GM04503 (cell line): Measurements from ENCODE around the gene SOCS1.
"Not testable (repeated sequence)": the region's sequence is repeated elsewhere in the genome, so short reads cannot be mapped to it uniquely, and the experiment has no call there.

Experiments used
- DNase-seq: peaks from one replicate; pipeline ENCODE4 v3.0.0-alpha.2; 2012; ENCODE audit warnings: low read depth

Gene SOCS1, protein sequence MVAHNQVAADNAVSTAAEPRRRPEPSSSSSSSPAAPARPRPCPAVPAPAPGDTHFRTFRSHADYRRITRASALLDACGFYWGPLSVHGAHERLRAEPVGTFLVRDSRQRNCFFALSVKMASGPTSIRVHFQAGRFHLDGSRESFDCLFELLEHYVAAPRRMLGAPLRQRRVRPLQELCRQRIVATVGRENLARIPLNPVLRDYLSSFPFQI

DNA sequence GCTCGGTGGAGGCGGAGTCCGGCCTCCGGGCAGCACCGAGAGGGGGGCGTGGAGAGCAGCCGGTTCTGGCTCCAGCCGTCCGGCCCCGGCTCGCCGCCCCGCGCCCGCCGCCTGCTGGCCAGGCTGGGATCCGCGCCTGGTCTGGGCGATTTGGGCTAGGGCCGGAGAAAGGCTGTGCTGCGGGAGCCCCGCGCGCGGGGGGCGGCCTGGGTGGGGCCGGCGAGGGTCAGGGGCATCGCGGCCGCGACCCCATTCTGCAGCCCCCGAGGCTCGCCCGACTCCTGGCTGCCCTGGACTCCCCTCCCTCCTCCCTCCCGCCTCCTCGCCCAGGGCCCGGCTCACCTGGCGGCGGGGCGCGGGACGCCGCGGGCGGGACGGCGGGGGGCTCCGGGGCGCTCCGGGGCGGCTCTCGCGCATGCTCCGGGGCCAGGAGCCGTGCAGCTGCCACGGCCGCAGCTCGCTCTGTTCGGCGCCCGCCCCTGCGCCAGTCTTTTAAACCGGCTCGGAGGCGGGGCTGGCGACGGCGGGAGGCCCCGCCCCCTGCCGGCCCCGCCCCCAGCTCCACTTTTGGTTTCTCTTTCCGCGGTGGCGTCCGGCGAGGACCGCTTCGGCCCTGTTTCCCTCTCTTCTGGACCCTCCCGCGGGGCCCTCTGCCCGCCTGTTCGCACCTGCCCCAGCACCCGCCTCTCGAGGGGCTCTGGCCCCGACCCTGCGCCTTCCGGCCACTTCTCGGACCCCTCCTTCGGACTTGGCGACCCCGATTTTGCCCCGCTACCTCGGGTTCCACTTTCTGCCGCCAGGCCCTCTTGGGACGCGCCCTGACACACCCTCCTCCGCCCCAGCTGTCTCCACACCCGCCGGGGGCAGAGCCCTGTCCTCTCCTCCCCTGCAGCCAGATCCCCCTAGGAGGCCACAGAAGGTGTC lies at the start of gene SOCS1:
TSS of gene SOCS1 (minus strand) at position 468 of the 924 bp plus-strand sequence. CDS start 726 bp downstream, outside the sequence.
- DNase-seq: no peak

DNA sequence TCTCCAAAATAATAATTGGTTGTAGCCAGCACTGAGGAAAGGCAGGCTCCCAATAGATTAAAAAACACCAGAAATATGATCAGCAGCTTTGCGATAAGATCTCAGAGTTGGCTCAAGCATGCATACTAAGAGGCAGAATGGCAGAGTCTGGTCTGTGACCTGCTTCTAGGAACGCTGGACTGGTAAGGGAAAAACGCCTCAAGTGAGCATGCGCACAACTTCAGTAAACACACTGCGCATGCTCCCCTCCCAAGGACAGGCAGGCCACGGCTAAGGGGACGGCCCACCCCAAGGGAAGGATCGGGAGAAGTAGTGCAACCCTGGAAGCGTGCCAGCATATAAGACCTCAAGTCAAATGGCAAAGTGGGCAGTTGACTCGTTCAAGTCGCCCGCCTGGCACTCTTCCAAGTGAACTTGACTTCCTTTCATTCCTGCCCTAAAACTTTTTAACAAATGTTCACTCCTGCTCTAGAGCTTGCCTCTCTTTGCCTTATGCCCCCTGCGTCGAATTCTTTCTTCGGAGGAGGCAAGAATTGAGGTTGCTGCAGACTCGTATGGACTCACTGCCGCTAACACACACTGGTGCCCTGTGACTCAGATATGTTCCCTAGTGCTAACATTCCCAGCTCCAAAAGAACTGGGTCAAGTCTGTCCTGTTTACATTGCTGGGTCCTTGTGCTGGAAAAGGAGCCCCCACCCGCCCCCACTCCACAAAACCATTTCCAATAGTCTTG lies 47.6 kb upstream of the SOCS1 start:
- DNase-seq: no peak

DNA sequence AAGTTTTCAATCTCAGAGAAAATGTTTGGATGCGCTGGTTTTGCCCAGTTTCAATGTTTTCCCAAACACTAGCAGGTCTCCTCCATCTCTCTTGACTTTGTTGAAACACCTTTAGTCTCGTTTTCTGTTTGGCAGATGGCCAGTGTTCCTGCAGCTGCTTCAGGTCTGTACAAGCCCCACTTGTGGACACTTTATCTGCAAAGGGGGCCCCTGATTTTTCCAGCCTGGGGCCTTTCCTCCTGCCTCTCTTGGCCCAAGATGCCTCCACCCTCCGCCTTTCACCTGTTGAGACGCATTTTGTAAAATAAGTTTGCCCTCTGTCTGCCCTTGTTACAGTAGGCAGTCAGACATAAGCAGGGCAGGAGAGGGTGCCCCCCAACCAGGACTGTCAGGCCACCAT lies 47.0 kb upstream of the SOCS1 start:
- no peak for DNase-seq

DNA sequence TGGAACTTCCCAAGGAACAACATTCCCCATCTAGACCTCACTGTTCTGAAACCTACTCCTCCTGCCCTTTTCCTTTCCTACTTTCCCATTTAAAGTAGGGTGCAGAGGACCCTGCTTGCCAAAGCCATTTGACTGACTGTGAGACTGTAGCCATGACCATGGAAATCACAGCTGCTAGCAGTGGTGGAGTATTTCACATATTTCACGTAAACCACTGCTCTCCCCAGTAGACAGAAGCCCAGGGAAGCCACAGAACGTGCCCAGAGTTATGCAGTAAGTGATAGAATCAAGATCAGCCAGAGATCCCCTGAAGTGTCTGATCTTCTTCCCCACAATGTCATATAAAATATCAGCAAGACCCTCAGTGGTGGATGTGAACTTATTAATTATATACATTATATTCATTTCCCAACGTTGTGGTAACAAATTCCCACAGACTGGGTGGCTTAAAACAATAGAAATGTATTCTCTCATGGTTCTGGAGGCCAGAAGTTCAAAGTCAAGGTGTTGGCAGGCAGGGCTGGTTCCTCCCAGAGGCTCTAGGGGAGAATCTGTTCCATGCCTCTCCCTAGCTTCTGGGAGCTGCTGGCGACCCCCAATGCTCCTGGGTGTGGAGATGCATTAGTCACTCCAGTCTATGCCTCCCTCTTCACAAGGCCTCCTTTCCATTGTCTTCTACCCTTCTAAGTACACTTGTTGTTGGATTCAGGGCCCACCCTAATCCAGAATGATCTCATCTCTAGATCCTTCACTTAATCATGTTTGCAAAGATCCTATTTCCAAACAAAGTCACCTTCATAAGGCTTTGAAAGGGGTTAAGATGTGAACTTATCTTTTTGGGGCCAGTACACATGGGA lies 45.9 kb upstream of the SOCS1 start:
- no peak for DNase-seq

DNA sequence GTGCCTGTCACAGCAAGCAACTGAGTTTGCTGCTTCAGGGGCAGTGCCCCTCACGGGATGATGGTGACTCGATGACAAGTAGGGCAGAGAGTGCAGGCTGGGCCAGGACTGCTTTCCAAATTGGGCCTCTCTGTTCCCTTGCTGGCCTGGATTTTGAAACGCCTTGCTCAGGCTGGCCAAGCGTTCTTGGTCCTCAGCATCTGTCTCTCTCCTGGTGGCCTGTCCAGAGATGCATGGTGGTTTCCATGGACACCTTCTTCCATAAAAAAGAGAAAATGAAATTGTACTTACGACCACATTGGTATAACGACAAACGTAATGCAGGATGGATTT lies 44.5 kb upstream of the SOCS1 start:
- DNase-seq: no peak

DNA sequence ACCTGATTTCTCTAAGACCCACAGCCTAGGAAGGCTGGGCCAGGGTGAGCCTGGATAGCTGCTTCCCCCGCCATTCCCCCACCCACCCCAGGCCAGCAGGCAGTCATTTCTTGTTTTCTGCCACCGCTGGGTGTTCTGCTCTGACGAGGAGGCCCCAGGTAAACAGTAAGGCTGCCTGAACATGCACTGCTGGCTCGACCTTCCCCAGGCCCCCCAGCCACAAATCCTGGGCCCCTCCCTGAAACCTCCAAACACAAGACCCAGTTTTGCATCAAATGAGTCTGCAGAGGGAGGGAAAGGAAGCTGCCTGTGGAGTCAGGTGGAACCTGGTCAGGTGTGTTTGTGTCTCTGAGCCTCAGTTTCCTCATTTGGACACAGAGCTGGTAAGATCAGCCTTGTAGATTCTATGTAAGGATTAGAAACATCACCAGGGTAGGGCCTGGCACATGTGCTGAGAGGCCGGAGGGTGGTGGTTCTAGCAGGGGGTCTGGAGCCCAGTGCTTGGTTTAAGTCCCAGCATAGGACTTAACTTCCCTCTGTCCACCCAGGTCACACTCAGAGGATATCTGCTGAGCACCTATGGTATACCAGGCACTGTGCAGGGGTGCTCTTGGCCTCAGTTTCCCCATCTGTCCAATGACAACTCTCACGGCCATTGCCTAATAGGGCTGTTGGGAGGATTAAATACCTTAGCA lies 44.0 kb upstream of the SOCS1 start:
- no peak for DNase-seq

DNA sequence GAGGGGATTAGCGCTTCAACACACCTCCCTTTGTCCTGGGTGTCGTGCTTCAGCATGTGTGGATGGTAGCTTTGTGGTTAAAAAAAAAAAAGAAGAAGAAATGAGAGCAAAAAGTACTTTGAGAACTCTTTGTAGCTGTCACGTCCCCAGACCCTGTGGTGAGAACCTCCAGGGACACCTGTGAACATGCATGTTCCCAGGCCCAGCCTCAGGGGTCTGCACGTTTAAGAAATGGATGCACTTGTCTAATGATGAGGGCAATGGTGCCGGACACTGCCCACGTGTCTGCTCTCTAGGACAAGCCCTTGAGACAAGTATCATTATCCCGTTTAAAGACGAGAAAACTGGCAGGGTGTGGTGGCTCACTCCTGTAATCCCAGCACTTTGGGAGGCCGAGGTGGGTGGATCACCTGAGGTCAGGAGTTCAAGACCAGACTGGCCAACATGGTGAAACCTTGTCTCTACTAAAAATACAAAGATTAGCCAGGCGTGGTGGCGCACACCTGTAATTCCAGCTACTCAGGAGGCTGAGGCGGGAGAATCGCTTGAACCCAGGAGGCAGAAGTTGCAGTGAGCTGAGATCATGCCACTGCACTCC lies 43.0 kb upstream of the SOCS1 start:
- not testable (repeated sequence) for DNase-seq

DNA sequence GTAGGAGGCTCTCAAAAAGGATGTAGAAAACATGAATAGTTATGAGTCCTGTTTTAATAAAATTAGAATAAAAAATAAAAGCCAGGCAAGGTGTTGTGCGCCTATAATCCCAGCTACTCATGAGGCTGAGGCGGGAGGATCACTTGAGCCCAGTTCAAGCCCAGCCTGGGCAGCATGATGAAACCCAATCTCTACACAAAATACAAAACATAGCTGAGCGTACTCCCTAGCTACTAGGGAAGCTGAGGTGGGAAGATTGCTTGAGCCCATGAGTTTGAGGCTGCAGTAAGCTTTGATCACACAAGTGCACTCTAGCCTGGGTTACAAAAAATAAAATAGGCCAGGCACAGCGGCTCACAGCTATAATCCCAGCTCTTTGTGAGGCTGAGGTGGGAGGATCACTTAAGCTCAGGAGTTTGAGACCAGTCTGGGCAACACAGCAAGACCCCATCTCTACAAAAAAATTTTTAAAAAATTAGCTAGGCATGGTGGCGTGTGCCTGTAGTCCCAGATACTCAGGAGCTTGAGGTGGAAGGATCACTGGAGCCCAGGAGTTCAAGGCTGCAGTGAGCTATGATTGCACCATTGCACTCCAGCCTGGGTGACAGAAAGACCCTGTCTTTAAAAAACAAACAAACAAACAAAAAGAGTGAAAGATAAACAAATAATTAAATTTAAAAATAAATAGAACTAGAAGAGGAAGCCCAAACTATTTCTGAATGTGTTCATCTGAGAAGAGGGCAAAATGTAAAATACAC lies 42.3 kb upstream of the SOCS1 start:
- DNase-seq: no peak

DNA sequence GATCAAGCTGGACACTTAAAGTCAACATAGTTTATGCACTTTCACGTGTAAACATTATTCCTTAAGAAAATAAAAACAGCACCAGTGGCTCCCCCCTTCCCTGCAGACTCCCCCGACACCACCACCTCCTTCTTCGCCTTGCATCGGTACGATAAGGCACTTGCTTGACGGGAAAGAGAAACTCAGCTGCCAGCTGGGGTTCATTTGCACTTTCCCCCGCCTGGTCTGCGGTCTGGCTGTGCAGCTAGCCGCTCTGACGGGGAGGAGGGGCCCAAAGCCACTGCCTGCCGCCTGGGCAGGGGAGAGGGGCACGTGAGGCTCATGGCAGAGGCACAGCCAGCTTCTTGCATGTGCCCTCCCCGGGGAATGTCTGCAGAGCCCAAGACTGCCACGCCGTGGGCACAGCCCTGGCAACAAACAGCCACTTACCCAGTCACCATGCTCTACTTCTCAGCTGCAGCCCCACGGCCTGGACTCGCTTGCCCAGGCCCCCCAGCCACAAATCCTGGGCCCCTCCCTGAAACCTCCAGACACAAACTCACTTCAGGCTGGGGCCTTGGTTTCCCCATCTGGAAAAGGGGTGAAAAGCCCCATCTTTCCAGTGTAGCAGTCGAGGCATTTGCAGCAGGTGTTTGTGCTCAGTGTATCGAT lies 41.6 kb upstream of the SOCS1 start:
- no peak for DNase-seq

DNA sequence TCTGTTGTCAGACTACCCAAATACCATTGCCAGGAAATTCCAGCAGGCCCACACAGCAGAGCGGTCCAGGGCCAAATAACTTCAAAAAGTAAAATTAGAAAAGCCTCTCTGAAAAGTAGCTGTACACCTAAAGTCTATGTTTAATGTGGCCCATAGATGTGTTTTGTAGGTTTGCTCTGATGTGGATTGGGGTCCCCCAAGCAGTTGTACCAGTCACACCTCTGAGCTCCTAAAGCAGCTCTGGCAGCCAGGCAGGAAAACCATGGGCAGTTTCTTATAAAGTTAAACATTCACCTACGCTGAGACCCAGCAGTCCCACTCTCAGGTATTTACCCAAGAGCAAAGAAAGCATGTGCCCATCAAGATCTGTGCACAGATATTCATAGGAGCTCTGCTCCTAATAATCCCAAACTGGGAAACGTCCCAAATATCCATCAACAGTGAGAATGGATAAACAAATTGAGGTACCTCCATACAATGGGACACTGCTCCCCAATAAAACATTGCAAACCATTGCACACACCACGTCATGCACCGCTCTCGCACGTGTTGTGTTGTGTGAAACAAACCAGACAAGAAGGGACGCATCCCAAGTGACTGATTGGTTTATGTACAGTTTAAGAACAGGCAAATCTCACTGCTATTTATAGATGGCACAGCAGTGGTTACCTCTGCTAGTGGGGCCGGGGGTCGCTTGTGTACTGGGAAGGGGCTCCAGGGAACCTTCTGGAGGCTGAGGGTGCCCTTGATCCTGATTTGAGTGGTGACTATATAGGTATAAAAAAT lies 40.9 kb upstream of the SOCS1 start:
- no peak for DNase-seq

DNA sequence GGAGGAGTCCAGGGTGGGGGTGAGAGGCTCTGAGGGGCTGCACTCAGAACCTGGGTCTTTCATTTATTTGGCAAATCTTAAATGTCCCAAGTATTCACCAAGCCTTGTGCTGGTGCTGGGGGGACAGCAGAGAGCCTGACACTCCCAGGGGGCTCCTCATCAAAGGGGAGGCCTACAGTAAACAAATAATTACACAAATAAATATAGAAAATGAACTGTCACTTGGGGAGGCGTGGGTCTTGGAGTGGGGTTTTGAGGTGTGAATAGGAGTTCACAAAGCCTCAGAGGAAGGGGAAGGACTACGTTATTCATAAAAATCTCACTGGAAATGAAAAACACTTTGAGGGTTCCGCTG lies 40.3 kb upstream of the SOCS1 start:
- no peak for DNase-seq

DNA sequence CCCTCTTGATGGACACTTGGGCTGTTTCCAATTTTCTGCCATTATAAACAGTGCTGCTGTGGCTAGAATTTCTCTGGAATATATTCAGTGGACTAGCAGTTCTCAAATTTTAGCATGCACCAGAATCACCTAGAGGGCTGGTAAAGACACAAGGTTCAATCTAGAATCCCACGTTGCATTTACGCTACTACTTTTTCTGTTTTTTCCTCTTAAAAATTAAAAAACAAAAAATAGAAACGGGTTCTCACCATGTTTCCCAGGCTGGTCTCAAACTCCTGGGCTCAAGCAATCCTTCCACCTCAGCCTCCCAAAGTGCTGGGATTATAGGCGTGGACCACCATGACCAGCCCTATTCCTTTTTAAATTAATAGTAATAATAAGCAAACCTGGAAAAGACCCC lies 39.7 kb upstream of the SOCS1 start:
- no peak for DNase-seq

DNA sequence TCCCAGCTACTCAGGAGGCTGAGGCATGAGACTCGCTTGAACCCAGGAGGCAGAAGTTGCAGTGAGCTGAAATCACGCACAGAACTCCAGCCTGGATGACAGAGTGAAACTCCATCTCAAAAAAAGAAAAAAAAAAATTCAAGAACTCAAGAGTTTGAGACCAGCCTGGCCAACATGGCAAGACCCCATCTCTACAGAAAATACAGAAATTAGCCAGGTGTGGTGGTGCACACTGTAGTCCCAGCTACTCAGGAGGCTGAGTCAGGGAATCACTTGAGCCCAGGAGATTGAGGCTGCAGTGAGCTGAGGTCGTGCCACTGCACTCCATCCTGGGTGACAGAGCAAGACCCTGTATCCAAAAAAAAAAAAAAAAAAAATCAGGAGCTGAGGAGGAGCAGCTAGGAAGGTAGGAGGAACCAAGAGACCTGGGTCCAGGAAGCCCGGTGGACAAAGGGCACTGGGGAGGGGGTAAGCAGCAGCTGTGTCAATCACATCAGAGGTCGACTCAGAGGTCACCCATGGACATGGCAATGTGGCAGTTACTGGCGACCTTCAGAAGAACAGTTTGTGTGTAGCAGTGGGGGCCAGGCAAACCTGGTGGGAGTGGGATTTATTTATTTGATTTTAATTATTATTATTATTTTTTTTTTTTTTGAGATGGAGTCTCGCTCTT lies 36.2 kb upstream of the SOCS1 start:
- DNase-seq: no peak

DNA sequence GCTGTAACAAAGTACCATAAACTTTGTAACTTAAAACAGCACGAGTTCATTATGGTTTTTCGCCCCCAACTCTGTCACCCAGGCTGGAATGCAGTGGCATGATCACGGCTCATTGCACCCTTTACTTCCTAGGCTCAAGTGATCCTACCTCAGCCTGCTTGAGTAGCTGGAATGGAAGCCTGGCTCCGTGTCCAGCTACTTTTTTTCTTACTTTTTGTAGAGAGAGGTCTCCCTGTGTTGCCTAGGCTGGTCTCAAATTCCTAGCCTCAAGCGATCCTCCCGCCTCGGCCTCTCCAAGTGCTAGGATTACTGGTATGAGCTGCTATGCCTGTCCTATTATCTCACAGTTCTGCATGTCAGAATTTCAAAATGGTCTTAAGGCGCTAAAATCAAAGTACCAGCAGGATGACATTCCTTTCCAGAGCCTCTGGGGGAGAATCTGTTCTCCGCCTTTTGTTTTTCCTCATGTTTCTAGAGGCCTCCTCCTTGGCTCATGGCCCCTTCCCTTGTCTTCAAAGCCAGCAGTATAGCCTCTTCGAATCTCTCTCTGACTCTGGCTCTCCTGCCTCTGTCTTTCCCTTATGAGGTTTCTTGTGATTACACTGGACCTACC lies 35.2 kb upstream of the SOCS1 start:
- DNase-seq: no peak

DNA sequence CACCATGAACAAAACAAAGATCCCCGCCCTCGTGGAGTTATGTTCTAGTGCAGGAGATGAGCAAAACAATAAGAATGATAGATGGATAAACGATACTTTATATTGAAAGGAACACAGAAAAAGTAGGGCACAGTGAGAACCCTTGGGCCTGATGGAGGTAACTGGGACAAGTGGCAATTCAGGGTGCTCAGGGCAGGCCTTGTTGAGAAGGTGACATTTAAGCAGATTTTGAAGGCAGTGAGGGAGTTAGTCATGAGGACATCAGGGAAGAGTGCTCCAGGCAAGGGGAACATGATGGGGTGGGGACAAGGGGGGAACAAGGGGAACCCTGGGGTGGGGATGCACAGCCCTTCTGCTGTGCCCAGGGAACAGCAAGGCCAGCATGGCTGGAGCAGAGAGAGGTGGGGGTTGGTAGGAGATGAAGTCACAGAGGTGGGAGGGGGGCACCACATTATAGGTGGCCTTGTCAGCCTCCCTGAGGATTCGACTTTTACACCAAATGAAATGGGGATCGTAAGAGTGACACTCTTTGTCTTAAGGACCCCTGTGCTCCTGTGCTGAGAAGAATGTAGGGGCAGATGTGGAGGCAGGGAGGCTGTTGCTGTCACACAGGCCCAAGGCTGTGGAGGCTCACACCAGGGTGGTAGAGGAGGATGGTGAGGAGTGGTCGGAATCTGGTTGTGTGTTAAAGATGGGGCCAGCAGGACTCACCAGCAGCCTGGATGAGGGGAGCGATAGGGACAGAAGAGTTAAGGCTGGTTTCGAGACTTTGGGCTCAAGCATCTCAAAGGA lies 34.3 kb upstream of the SOCS1 start:
- no peak for DNase-seq

DNA sequence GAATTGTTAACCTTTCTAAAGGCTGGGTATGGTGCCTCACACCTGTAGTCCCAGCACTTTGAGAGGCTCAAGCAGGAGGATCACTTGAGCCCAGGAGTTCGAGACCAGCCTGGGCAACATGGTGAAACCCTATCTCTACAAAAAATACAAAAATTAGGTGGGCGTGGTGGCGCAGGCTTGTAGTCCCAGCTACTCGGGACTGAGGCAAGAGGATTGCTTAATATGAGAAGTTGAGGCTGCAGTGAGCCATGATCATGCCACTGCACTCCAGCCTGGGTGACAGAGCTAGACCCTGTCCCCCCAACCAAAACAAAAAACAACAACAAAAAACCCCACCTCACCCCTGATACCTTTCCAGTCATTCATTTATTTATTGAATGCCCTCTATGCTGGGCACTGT lies 33.7 kb upstream of the SOCS1 start:
- not testable (repeated sequence) for DNase-seq

DNA sequence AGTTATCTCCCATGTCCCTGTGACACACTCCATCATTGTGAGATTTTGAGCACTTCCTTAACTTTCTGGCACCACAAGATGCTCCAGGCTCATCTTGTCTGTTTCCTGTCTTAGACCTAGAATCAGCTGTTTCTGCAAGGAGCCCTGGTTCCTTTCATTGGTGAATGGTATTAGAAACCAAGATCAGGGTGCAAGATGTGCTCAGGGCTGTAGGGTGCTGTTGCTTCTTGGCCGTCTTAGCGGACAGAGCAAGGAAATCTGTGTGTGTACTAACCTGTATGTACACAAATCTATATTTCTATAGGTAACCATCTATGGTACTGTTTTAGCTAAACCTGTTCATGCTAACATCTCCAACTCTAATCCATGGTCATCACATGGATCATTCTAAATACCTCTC lies 33.2 kb upstream of the SOCS1 start:
- no peak for DNase-seq
